GM12878 (cell line): ENCODE results near the gene XIAP. TPM values are rescaled to one million over a fixed set of nuclear protein-coding genes. Genes with fewer than 3 reads are reported as not detected.
"Not testable (repeated sequence)": the region's sequence is repeated elsewhere in the genome, so short reads cannot be mapped to it uniquely, and the experiment has no call there.

ENCODE experiments used
- ATAC-seq: fragments of 200-7000 bp; cut with Tn5 transposase; 3 replicates; pipeline ENCODE4 v1.9.1; 2020; ENCODE audit warnings: mild to moderate bottlenecking, moderate library complexity
- BruUV-seq: library from RNA; stranded (reverse); fragments of 400-500 nt; replicated peaks from 2 replicates; lab custom pipeline; 2021; lab: Mats Ljungman, UMichigan
- CTCF ChIA-PET: fragments of 300-600 bp; sonication (Branson Sonifier 250); formaldehyde crosslinking; extraction: SDS; loops from one replicate; lab custom pipeline; 2021; ENCODE audit warnings: inconsistent platforms; lab: Yijun Ruan, JAX
- POLR2A ChIA-PET: fragments of 350-600 bp; formaldehyde crosslinking; extraction: SDS; loops from one replicate; lab custom pipeline; 2021; ENCODE audit warnings: inconsistent platforms; lab: Charles Lee
- RAD21 ChIA-PET: fragments of 300-600 bp; sonication (Branson Sonifier 250); formaldehyde crosslinking; loops from one replicate; lab custom pipeline; 2023; ENCODE audit warnings: antibody characterized with exemption; ENCODE audit not compliant: unreplicated experiment; lab: Charles Lee
- SMC1A ChIA-PET: fragments of 300-600 bp; sonication (Branson Sonifier 250); formaldehyde crosslinking; loops from one replicate; lab custom pipeline; 2023; ENCODE audit not compliant: unreplicated experiment, uncharacterized antibody; lab: Charles Lee
- DNase-seq: peaks from one replicate; pipeline ENCODE4 v3.0.0-alpha.2; 2011; ENCODE audit warnings: low read depth, low spot score
- FAIRE-seq: peaks from 3 replicates; lab custom pipeline; 2011; peaks lifted over from hg19 to GRCh38; lab: Jason Lieb, UNC
- H2AFZ ChIP-seq: 2 replicates; pipeline ENCODE4 v1.6.0; 2011; ENCODE audit warnings: low read depth, low read length, control low read depth; ENCODE audit not compliant: control insufficient read depth
- H3K27ac ChIP-seq: 2 replicates; pipeline ENCODE4 v1.5.1; 2011; ENCODE audit warnings: control low read depth; ENCODE audit not compliant: control insufficient read depth, insufficient read depth
- H3K27me3 ChIP-seq, 2 experiments: replicated peaks in 1 of 2; 2 replicates each; pipeline versions ENCODE4 v1.6.0 to v1.6.1; 2011; ENCODE audit warnings: low read length in 1 of 2; ENCODE audit not compliant: control insufficient read depth in 2 of 2, insufficient read depth in 2 of 2
- H3K36me3 ChIP-seq, 2 experiments: 2 replicates each; pipeline ENCODE4 v1.5.1; 2011; ENCODE audit warnings: low read length in 1 of 2; ENCODE audit not compliant: control insufficient read depth in 2 of 2, insufficient read depth in 2 of 2
- H3K4me1 ChIP-seq: 2 replicates; pipeline ENCODE4 v1.6.1; 2011; ENCODE audit warnings: mild to moderate bottlenecking, low read length, moderate library complexity, mixed read lengths; ENCODE audit not compliant: control insufficient read depth, insufficient read depth
- H3K4me2 ChIP-seq: 2 replicates; pipeline ENCODE4 v1.6.0; 2011; ENCODE audit warnings: control low read depth; ENCODE audit not compliant: control insufficient read depth, insufficient read depth
- H3K4me3 ChIP-seq: fragments of 200-600 bp; sonication (generic); 2 replicates; pipeline ENCODE4 v1.5.1; 2016
- H3K79me2 ChIP-seq: 2 replicates; pipeline ENCODE4 v1.6.0; 2011; ENCODE audit warnings: low read length; ENCODE audit not compliant: control insufficient read depth, insufficient read depth
- H3K9ac ChIP-seq: 2 replicates; pipeline ENCODE4 v1.8.0; 2011; ENCODE audit warnings: low read length, control low read depth, mixed read lengths; ENCODE audit not compliant: control insufficient read depth, insufficient read depth
- H3K9me3 ChIP-seq: replicated peaks from 3 replicates; pipeline ENCODE4 v1.5.1; 2011; ENCODE audit warnings: mild to moderate bottlenecking, low read length; ENCODE audit not compliant: control insufficient read depth, insufficient read depth
- H4K20me1 ChIP-seq: 2 replicates; pipeline ENCODE4 v1.6.0; 2011; ENCODE audit not compliant: control insufficient read depth, insufficient read depth
- BRCA1 ChIP-seq: IDR thresholded peaks from 2 replicates; pipeline ENCODE4 v1.6.1; 2011; ENCODE audit warnings: low read depth, low read length, improper control_type of control experiment
- WGBS: methylation state at CpG from one replicate; pipeline ENCODE4 v1.1.6; 2016; ENCODE audit warnings: low lambda C conversion rate; ENCODE audit not compliant: insufficient replicate concordance, insufficient coverage; ENCODE audit errors: missing lambda C conversion rate; 5-methylcytosine and 5-hydroxymethylcytosine counted together
- in situ Hi-C: fragments of 300-500 bp; cut with MboI; formaldehyde crosslinking; loops from 9 replicates; pipeline ENCODE4 v1.14.3; 2018; ENCODE audit warnings: mixed read lengths
- intact Hi-C: fragments of 100-400 bp; cut with micrococcal nuclease; formaldehyde crosslinking; loops from one replicate; pipeline ENCODE4 v1.14.2; 2022; ENCODE audit not compliant: unreplicated experiment
- polyA plus RNA-seq, 11 experiments: library from polyadenylated mRNA; depleted of rRNA in 4 of 11; unstranded in 6 of 11; stranded (reverse) in 5 of 11; fragments of >200 nt; fragmentation: Nextera tagmentation in 4 of 11; fragmentation: Illumina TruSeq in 1 of 11; extraction: Ambion mirVana in 4 of 11; extraction: Trizol in 1 of 11; gene quantifications; 1 replicate in 1 of 11; 2 replicates in 10 of 11; pipeline versions ENCODE4 v1.2.1 to v1.2.3, GENCODE V29; 2011 to 2016; ENCODE audit warnings: inconsistent platforms in 2 of 11, missing spikeins in 2 of 11, low read depth in 1 of 11
- total RNA-seq, 4 experiments: library from RNA; depleted of rRNA in 3 of 4; stranded (reverse); fragments of >200 nt in 3 of 4; fragmentation: Illumina TruSeq in 1 of 4; extraction: Trizol in 1 of 4; gene quantifications; 2 replicates each; pipeline versions ENCODE4 v1.2.1 to v1.2.3, GENCODE V29; 2013 to 2021

Gene XIAP
- total and polyA plus RNA-seq, 10 of the 15 experiments (the other 5 are each of a cell fraction or from before 2014, with no cell fraction given): 3.3 to 21.1 (median 14.5) TPM

- Histone ChIP-seq H3K27ac (no peak overlapping the region), H3K36me3 (no peaks in the 10 kb centered on the region), H3K4me2 (no peak overlapping the region), H2AFZ (no peak overlapping the region), H3K27me3 (no peaks in the 10 kb centered on the region), H3K4me1 (no peaks in the 10 kb centered on the region), H3K79me2 (no peaks in the 10 kb centered on the region), H3K9ac (no peak overlapping the region), H4K20me1 (no peaks in the 10 kb centered on the region), H3K9me3 (no peaks in the 10 kb centered on the region; the same call in 2 of the 3 replicates), H3K4me3 (no peak overlapping the region)
- ChIA-PET RAD21 (no interaction called here), CTCF (interaction anchor here (1.0 to 1.1 kb wide), 2 partner anchors 10 to 95 kb away, joined by 3 read pairs; no protein-coding TSS in a partner anchor), POLR2A (no interaction called here), SMC1A (no interaction called here)
- BruUV-seq: no TSS peak
- no peak for ATAC-seq
- WGBS: 0% methylated on average over 2 of the region's 2 CpGs
- no peak for DNase-seq
- TF ChIP-seq BRCA1: no peak
- intact Hi-C loops: no loop called here
- in situ Hi-C loops: no loop called here
- FAIRE-seq: no peak
These were observed 68.0 kb downstream of the XIAP start for GRCh38 chrX:123927845-123928244.

- H2AFZ ChIP-seq, RAD21 ChIA-PET, H3K4me1 ChIP-seq, H3K79me2 ChIP-seq, H3K4me3 ChIP-seq, CTCF ChIA-PET, H3K27me3 ChIP-seq, POLR2A ChIA-PET, FAIRE-seq, H3K27ac ChIP-seq, H3K9ac ChIP-seq, H4K20me1 ChIP-seq, BruUV-seq, ATAC-seq, H3K4me2 ChIP-seq, H3K9me3 ChIP-seq, in situ Hi-C loops, SMC1A ChIA-PET, H3K36me3 ChIP-seq, DNase-seq, intact Hi-C loops: not testable (repeated sequence)
- WGBS: 6% methylated on average over 1 of the region's 2 CpGs
These were observed 72.2 kb downstream of the XIAP start for GRCh38 chrX:123932055-123932454.
